ENCODE measurements around the gene CORO7.
"Not testable (repeated sequence)": the region's sequence is repeated elsewhere in the genome, so short reads cannot be mapped to it uniquely, and the experiment has no call there.

CORO7 gene

GRCh38 chr16:4350365-4350786, 66.0 kb downstream of the CORO7 start:
- no peak for DNase-seq

GRCh38 chr16:4349332-4349731, 67.1 kb downstream of the CORO7 start:
- DNase-seq, result no peak

- no peak for DNase-seq
Measured at GRCh38 chr16:4347765-4348509, 68.5 kb downstream of the CORO7 start.

- no peak for DNase-seq
Measured at GRCh38 chr16:4347010-4347409, 69.4 kb downstream of the CORO7 start.

GRCh38 chr16:4345836-4346781, 70.3 kb downstream of the CORO7 start:
- no peak for DNase-seq

- no peak for DNase-seq
Measured at GRCh38 chr16:4344983-4345835, 71.2 kb downstream of the CORO7 start.

- not testable (repeated sequence) for DNase-seq
Measured at GRCh38 chr16:4344300-4344982, 72.0 kb downstream of the CORO7 start.

GRCh38 chr16:4342866-4343744, 73.3 kb downstream of the CORO7 start:
- DNase-seq, result no peak

- no peak for DNase-seq
Measured at GRCh38 chr16:4341250-4341649, 75.1 kb downstream of the CORO7 start.

GRCh38 chr16:4340443-4340842, 76.0 kb downstream of the CORO7 start:
- no peak for DNase-seq

- no peak for DNase-seq
Measured at GRCh38 chr16:4339909-4340308, 76.5 kb downstream of the CORO7 start.

- DNase-seq, result no peak
Measured at GRCh38 chr16:4339455-4339854, 76.9 kb downstream of the CORO7 start.

GRCh38 chr16:4338712-4339299, 77.6 kb downstream of the CORO7 start:
- DNase-seq, result no peak

GRCh38 chr16:4338125-4338582, 78.2 kb downstream of the CORO7 start:
- DNase-seq, result no peak

- DNase-seq, result no peak
Measured at GRCh38 chr16:4337540-4338088, 78.8 kb downstream of the CORO7 start.

- DNase-seq, result no peak
Measured at GRCh38 chr16:4336701-4337539, 79.5 kb downstream of the CORO7 start.

- no peak for DNase-seq
Measured at GRCh38 chr16:4334724-4335495, 81.5 kb downstream of the CORO7 start.

- not testable (repeated sequence) for DNase-seq
Measured at GRCh38 chr16:4333714-4334113, 82.7 kb downstream of the CORO7 start.

GRCh38 chr16:4333308-4333638, 83.1 kb downstream of the CORO7 start:
- DNase-seq, result no peak
